Kidney epithelial cell (primary cell): ENCODE measurements around the gene DSP. TPM values are rescaled to one million over a fixed set of nuclear protein-coding genes. Genes with fewer than 3 reads are reported as not detected.

Experiments used
- DNase-seq: peaks from one replicate; pipeline ENCODE4 v3.0.0-alpha.2; 2010; ENCODE audit warnings: low read depth
- H3K27me3 ChIP-seq: 2 replicates; pipeline ENCODE4 v1.6.0; 2011; ENCODE audit warnings: low read length; ENCODE audit not compliant: control insufficient read depth, insufficient read depth
- H3K36me3 ChIP-seq: 2 replicates; pipeline ENCODE4 v1.5.1; 2011; ENCODE audit warnings: low read length; ENCODE audit not compliant: control insufficient read depth, insufficient read depth
- H3K4me3 ChIP-seq: 2 replicates; pipeline ENCODE4 v1.5.1; 2011; ENCODE audit warnings: low read depth, mild to moderate bottlenecking, control low read depth, low read length
- total RNA-seq: library from RNA; depleted of rRNA; stranded (reverse); fragments of >200 nt; gene quantifications from 2 replicates; pipeline ENCODE4 v1.2.3, GENCODE V29; 2015
- TF ChIP-seq, protein P1 (sequence below): IDR thresholded peaks from 2 replicates; pipeline ENCODE4 v1.5.1; 2011; ENCODE audit warnings: mild to moderate bottlenecking, moderate library complexity, low read length, control low read depth, inconsistent platforms; ENCODE audit not compliant: insufficient read depth, poor library complexity, severe bottlenecking

DSP gene
- total RNA-seq, 1 donor from 2014 or later = 220 TPM

DNA sequence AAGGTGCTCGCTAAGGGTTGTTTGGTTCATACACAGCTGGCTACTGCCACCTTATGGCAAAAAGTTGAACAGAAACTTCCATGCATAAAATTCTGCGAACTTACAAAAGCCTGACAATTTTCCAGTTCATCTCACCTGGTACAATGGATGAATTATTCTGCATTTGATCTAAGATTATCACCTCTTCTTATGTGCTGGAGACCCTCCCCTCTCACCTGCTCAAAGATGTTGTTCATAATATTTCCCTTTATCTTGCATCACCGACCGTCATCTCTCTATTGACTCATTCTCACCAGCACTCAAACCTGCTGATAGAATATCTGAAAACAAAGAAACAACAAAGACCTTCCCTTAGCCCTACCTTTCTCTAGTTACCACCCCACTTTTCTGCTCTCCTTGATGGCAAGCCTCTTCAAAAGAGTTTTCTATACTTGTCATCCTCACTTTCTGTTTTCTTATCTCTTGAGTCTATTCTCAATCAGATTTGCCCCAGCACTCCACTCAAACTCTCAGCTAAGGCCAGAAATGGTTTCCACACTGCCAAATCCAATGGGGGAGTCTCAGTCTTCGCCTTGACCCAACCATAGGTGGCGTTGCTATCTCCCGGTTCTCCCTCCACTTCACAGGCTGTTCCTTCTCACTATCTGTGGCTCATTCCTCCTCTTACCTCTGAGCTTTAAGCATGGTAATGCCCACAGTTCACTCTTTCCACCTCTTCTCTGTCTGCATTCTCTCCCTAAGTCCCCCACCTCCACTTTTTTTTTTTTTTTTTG, 74.3 kb downstream of the DSP start:
- Histone ChIP-seq H3K27me3 (no peaks in the 10 kb centered on the region), H3K36me3 (no peaks in the 10 kb centered on the region), H3K4me3 (no peak overlapping the region)
- TF ChIP-seq, protein P1, sequence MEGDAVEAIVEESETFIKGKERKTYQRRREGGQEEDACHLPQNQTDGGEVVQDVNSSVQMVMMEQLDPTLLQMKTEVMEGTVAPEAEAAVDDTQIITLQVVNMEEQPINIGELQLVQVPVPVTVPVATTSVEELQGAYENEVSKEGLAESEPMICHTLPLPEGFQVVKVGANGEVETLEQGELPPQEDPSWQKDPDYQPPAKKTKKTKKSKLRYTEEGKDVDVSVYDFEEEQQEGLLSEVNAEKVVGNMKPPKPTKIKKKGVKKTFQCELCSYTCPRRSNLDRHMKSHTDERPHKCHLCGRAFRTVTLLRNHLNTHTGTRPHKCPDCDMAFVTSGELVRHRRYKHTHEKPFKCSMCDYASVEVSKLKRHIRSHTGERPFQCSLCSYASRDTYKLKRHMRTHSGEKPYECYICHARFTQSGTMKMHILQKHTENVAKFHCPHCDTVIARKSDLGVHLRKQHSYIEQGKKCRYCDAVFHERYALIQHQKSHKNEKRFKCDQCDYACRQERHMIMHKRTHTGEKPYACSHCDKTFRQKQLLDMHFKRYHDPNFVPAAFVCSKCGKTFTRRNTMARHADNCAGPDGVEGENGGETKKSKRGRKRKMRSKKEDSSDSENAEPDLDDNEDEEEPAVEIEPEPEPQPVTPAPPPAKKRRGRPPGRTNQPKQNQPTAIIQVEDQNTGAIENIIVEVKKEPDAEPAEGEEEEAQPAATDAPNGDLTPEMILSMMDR = peak; percentile 73
- peak; percentile 21 for DNase-seq

DNA sequence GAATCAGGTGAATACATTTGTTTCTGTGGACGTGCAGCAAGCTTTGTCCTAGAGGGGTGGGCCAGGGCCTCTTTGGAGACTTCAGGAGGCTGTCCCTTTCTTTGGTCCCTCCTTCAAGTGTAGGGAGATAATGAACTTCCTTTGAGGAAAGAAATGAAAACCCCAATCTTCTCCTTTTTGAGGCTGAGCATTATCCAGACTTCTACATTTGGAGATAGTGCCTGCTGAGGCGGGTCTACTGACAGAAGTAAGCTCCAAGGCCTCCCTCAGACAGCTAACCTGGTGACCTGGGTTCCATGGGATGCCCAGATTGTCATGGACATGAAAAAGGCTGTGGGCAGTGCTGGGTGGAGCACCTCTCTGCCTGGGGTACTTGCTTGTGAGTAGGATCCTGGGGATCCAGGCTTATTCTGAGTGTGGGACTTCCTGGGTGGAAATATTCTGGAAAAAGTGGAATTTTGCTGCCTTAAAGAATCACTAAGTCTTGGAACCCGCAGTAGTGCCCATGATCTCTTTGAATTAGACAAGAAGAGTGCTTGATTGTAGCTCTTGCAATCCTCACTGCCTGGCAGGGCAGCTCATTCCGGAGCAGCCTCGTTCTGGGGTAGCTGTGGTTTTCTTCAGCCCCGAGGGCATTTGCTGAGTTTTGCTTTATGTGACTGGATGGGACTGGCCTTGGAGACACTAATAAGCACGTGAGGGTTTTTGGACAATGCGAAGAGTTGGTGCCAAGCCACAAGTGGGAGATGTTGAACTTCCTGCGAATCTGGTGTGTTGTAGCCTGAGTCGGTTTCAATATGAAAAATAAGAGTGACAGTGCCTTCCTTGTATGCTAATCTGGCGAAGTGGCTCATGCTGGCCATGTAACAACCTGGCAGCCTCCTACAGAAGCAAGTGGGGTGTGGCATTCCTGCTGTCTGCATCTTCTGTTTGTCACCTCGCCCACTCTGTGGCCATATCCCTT, 76.6 kb downstream of the DSP start:
- Histone ChIP-seq H3K4me3 (no peak overlapping the region), H3K27me3 (no peaks in the 10 kb centered on the region), H3K36me3 (no peaks in the 10 kb centered on the region)
- TF ChIP-seq, protein P1 = no peak
- DNase-seq = peak; percentile 35

DNA sequence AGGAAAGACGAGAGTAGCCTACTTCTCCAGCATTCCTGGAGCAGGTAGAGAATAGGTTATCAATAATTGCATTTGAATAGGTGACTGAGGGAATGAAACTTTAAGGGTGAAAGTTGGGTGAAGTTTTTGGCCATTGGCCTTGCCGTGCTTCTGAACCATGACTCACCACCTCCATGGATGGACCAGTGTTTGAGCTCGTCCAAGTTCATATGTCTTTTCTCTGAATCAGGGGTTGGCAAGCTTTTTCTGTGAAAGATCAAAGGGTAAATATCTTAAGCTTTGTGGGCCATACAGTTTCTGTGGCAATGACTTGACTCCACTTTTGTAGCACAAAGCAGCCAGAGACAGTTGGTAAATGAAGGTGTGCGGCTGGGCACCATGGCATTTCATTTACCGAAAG, 80.3 kb downstream of the DSP start:
- Histone ChIP-seq H3K4me3 (no peak overlapping the region), H3K27me3 (no peaks in the 10 kb centered on the region), H3K36me3 (no peaks in the 10 kb centered on the region)
- no peak for DNase-seq
- TF ChIP-seq, protein P1 = no peak

DNA sequence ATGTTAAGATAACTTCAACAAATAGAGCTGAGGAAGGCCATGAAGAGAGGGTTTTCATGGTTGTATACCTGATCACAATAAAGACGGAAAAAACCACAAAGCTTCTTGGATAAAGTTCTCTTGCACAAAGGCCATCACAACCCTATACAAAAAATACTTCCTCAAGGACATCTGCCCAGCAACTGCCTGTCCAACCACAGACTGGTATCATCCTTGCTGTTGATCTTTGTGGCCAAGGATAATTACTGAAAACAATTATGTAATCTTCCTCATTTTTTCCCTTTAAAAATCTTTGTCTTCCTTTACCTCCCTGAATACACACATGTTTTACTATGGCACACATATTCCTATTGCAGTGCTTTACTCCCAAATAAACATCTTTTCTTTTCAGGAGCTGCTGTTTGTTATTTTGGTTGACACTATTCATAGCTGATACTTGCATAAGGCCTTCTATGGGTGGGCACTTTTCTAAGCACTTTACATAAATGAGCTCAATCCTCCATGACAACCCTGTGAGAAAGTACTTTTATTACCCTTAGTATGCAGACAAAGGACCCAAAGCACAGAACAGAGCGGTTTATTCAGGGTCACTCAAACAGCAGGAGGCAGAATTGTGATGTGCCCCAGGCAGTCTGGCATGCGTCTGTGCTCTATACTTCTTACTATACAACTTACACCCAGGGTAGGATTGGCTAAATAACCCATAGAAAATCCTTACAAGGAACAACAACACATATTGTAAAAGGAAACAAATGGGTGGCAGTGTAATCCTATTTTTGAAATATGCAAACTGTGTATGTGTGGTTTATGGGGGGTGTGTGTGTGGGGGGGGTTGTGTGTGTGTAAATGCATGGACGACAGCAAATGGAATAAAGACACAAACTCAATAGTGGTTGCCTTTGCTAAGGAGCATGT, 83.6 kb downstream of the DSP start:
- no peak for DNase-seq
- H3K36me3 ChIP-seq = no peaks in the 10 kb centered on the region
- no peaks in the 10 kb centered on the region for H3K27me3 ChIP-seq
- TF ChIP-seq, protein P1 = no peak
- no peak overlapping the region for H3K4me3 ChIP-seq

DNA sequence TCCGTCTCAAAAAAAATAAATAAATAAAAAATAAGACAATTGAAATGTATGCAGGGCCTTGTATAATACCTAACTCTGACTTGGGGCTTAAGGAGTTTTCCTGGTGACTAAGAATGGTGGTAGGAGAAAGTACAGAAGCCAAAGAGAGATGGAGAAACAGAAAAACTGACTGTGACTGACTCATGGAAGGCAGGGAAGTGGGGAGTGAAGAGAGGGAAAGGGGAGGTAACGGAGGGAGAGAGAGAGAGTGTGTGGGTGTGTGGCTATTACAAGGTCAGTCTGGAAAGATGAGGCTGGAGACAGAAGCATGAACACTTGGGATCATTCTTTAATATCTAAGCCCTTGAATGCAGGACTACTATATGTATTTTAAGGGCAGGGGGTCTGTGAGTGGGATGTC, 87.0 kb downstream of the DSP start:
- Histone ChIP-seq H3K36me3 (no peaks in the 10 kb centered on the region), H3K27me3 (no peaks in the 10 kb centered on the region), H3K4me3 (no peak overlapping the region)
- DNase-seq = no peak
- TF ChIP-seq, protein P1 = no peak
